Esophagus squamous epithelium (tissue), 4 donors: ENCODE measurements around the gene RNF8.

ENCODE experiments used
- POLR2A ChIP-seq, 4 donors: fragments of 450-650 bp; IDR thresholded peaks; one replicate each; pipeline ENCODE4 v1.6.1; 2017; ENCODE audit warnings: antibody characterized with exemption in 4 of 4, mild to moderate bottlenecking in 4 of 4, moderate library complexity in 3 of 4
- TF ChIP-seq, protein P1 (sequence below), 6 experiments: fragments of 450-650 bp in 4 of 6; fragments of 200-600 bp in 2 of 6; sonication (generic) in 2 of 6; IDR thresholded peaks; one replicate each; pipeline ENCODE4 v1.5.1; 2016 to 2019; ENCODE audit warnings: antibody characterized with exemption in 6 of 6, mild to moderate bottlenecking in 4 of 6, moderate library complexity in 4 of 6

DNA sequence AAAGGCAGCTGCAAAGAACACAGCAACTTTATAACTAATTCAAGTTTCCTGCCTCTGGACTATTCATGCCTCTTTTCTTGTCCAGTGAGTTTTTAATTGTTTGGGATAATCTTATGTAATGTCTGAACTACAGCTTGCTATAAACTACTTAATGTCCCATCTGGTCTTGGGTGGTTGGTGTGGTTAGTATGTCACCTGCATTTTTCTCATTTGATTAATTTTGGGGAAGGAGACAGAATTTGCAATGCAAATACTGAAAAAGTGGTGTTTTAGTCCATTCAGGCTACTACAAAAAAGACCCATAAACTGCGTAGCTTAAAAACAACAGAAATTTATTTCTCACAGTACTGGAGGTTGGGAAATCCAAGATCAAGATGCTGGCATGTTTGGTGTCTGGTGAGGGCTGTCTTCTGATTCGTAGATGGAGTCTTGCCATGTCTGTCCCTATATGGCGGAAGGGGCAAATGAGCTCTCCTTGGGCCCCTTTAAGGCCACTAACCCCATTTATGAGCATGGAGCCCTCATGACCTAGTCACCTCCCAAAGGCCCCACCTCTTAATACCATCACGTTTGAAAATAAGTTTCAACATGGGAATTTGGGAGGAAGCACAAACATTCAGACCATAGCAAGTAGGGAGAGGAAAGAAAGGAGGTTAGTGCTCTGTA is 22.4 kb downstream of the RNF8 start:
- TF ChIP-seq, protein P1, sequence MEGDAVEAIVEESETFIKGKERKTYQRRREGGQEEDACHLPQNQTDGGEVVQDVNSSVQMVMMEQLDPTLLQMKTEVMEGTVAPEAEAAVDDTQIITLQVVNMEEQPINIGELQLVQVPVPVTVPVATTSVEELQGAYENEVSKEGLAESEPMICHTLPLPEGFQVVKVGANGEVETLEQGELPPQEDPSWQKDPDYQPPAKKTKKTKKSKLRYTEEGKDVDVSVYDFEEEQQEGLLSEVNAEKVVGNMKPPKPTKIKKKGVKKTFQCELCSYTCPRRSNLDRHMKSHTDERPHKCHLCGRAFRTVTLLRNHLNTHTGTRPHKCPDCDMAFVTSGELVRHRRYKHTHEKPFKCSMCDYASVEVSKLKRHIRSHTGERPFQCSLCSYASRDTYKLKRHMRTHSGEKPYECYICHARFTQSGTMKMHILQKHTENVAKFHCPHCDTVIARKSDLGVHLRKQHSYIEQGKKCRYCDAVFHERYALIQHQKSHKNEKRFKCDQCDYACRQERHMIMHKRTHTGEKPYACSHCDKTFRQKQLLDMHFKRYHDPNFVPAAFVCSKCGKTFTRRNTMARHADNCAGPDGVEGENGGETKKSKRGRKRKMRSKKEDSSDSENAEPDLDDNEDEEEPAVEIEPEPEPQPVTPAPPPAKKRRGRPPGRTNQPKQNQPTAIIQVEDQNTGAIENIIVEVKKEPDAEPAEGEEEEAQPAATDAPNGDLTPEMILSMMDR (IDR thresholded peaks at IDR 0.05), result no peak
- TF ChIP-seq POLR2A (IDR thresholded peaks at IDR 0.05), result no peak
